Measurements from ENCODE around the gene FBXO21. TPM values are rescaled to one million over a fixed set of nuclear protein-coding genes. Genes with fewer than 3 reads are reported as not detected.

The FBXO21 gene
- total RNA-seq, 1 experiment from 2014 or later = 57.5 TPM

DNA sequence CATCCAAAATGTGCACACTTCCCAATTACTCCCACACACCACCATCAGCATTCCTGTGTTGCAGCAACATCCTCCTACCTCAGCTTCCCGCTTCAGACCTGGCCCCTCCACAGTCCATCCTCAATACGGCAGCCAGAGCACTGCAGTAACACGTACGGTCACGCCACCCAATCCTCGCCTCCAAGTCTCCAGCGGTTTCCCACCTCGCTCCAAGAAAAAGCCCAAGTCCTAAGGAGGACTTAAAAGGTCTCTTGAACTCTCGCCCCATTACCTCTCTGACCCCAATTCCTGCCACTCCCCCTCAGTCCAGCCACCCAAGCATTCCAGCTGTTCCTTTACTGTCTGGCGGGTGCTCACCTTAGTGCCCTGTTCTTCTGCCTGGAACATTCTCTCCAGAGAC lies 12.0 kb downstream of the FBXO21 start:
- intact Hi-C loops (cut with micrococcal nuclease; ENCODE audit: unreplicated experiment) = no loop called here
- Mint-ChIP-seq H3K36me3 (ENCODE audit: insufficient read depth, unreplicated experiment) (peaks cover 39% of the 10 kb centered on the region), H3K9me3 (ENCODE audit: low read depth, unreplicated experiment) (no peaks in the 10 kb centered on the region), H3K4me3 (ENCODE audit: low read depth, unreplicated experiment) (no peak overlapping the region), H3K27me3 (ENCODE audit: unreplicated experiment) (no peaks in the 10 kb centered on the region), H3K4me1 (ENCODE audit: low read depth, unreplicated experiment) (no peaks in the 10 kb centered on the region), H3K27ac (ENCODE audit: unreplicated experiment) (no peak overlapping the region)
- TF ChIP-seq CTCF (IDR thresholded peaks at IDR 0.05; ENCODE audit: unreplicated experiment) = no peak
- no peak for DNase-seq
- CTCF ChIA-PET = interaction anchor here (0.6 kb wide), 1 partner anchor 539 kb away, joined by 3 read pairs; no protein-coding TSS in a partner anchor
- BruUV-seq (replicated peaks) = no TSS peak

GRCh38 chr12:117172168-117172567 lies 18.1 kb downstream of the FBXO21 start:
- no peak overlapping the region for H3K27ac Mint-ChIP-seq (ENCODE audit: unreplicated experiment)
- peaks cover 48% of the 10 kb centered on the region for H3K36me3 Mint-ChIP-seq (ENCODE audit: insufficient read depth, unreplicated experiment)
- TF ChIP-seq CTCF (IDR thresholded peaks at IDR 0.05; ENCODE audit: unreplicated experiment) = no peak
- H3K9me3 Mint-ChIP-seq (ENCODE audit: low read depth, unreplicated experiment) = no peaks in the 10 kb centered on the region
- CTCF ChIA-PET = no interaction called here
- intact Hi-C loops (cut with micrococcal nuclease; ENCODE audit: unreplicated experiment) = no loop called here
- DNase-seq = no peak
- BruUV-seq (replicated peaks) = no TSS peak
- H3K4me3 Mint-ChIP-seq (ENCODE audit: low read depth, unreplicated experiment) = no peak overlapping the region
- no peaks in the 10 kb centered on the region for H3K27me3 Mint-ChIP-seq (ENCODE audit: unreplicated experiment)
- peaks cover 9% of the 10 kb centered on the region for H3K4me1 Mint-ChIP-seq (ENCODE audit: low read depth, unreplicated experiment)

DNA sequence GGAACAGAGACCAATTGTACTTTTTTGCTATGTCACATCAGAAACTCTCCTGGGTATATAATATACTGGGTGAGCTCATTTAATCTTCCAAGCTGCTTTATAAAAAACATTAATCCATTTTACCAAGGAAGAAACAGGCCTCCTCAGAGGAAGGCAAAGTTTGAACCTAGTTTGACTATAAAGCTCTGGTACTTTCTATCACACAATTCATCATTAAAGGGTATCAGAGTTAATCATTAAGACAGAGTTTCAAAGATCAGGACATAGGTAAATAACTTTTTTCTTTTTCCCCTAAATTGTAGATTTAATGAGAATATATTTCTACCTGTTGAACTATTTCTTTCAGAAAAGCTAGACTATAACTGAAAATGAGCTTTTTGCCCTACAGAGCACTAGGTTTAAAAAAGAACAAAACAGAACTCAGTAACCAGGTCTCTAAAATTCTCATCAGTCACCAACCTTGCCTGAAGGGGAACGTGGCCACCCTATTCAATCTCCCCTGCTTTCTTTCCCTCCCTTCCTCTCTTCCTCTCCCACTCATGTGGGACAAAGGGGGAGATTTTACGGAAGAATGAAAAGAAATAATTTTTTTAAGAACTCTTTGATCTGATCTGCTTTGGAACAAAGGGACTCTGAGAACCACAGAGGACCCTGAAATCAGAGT lies 18.6 kb downstream of the FBXO21 start:
- no peak for TF ChIP-seq CTCF (IDR thresholded peaks at IDR 0.05; ENCODE audit: unreplicated experiment)
- peaks cover 9% of the 10 kb centered on the region for H3K4me1 Mint-ChIP-seq (ENCODE audit: low read depth, unreplicated experiment)
- intact Hi-C loops (cut with micrococcal nuclease; ENCODE audit: unreplicated experiment) = no loop called here
- no peak for DNase-seq
- peaks cover 48% of the 10 kb centered on the region for H3K36me3 Mint-ChIP-seq (ENCODE audit: insufficient read depth, unreplicated experiment)
- CTCF ChIA-PET = interaction anchor here (0.6 to 0.7 kb wide), 3 partner anchors 30 to 1184 kb away, joined by 3 to 11 read pairs (median 3); no protein-coding TSS in a partner anchor
- no peak overlapping the region for H3K27ac Mint-ChIP-seq (ENCODE audit: unreplicated experiment)
- no peak overlapping the region for H3K4me3 Mint-ChIP-seq (ENCODE audit: low read depth, unreplicated experiment)
- no peaks in the 10 kb centered on the region for H3K9me3 Mint-ChIP-seq (ENCODE audit: low read depth, unreplicated experiment)
- BruUV-seq (replicated peaks) = no TSS peak
- no peaks in the 10 kb centered on the region for H3K27me3 Mint-ChIP-seq (ENCODE audit: unreplicated experiment)

GRCh38 chr12:117169548-117169947 lies 20.7 kb downstream of the FBXO21 start:
- Mint-ChIP-seq H3K4me3 (ENCODE audit: low read depth, unreplicated experiment) (no peak overlapping the region), H3K4me1 (ENCODE audit: low read depth, unreplicated experiment) (peaks cover 9% of the 10 kb centered on the region), H3K27me3 (ENCODE audit: unreplicated experiment) (no peaks in the 10 kb centered on the region), H3K27ac (ENCODE audit: unreplicated experiment) (no peak overlapping the region), H3K36me3 (ENCODE audit: insufficient read depth, unreplicated experiment) (peaks cover 54% of the 10 kb centered on the region), H3K9me3 (ENCODE audit: low read depth, unreplicated experiment) (no peaks in the 10 kb centered on the region)
- CTCF ChIA-PET = no interaction called here
- no peak for DNase-seq
- intact Hi-C loops (cut with micrococcal nuclease; ENCODE audit: unreplicated experiment) = no loop called here
- no peak for TF ChIP-seq CTCF (IDR thresholded peaks at IDR 0.05; ENCODE audit: unreplicated experiment)
- BruUV-seq (replicated peaks) = no TSS peak
